SIG-M5 treated with dmso at 0.1 percent for 504 hours (cell line): ENCODE data around the gene FOXD1.
"Not testable (repeated sequence)": the region's sequence is repeated elsewhere in the genome, so short reads cannot be mapped to it uniquely, and the experiment has no call there.

Source experiments
- DNase-seq: peaks from one replicate; lab custom pipeline; 2025; ENCODE audit not compliant: unreplicated experiment; lab: John Stamatoyannopoulos, UW

The FOXD1 gene

DNA sequence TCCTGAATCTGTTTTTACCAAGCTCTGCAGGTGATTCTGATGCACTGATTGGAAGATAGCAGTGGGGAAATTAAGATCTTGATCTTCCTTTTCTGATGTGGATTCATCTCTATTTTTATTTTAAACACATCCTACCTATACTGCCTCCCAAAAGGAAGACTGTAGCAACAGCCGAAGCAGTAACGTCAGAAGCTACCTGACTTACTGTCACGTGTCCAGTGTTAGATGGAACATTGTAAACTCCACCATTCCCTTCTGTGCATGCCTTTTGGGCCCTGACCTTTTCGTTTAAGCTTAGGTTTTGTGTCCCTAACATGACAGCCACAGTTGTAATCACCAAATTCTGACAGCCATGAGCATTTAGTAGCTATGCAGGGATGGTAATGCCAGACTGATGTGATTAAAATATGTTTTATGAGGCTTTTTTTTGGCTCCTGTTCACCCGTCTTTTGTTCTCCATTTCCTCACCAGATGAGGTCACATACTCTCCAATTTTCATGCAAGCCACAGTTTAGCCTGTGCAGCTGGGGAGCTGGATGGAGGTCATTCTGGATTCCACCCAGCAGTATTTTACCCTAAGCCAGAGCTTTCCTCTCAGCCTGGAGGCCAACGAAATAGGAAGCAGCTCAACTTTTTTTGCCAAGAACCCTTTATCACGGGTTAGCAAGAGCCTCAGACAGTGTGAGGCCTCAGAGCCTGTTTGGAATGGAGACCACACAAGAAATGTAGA, 15.6 kb upstream of the FOXD1 start:
- DNase-seq = no peak

- DNase-seq = no peak
Measured at GRCh38 chr5:73460133-73460532, 11.6 kb upstream of the FOXD1 start.

DNA sequence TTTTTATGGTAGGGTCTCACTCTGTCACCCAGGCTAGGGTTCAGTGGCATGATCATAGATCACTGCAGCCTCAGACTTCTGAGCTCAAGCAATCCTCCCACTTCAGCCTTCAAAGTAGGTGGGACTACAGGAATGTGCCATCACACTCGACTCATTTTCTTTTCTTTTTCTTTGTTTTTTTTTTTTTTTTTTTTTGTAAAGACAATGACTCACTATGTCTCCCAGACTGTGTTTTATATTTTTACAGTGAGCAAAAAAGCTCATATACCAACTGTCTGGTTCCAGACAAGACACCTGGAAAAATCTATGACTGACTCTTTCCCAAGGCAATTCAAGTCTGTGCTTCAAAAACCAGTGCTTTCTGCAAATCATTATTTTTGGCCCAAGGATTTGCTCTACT, 10.8 kb upstream of the FOXD1 start:
- no peak for DNase-seq

DNA sequence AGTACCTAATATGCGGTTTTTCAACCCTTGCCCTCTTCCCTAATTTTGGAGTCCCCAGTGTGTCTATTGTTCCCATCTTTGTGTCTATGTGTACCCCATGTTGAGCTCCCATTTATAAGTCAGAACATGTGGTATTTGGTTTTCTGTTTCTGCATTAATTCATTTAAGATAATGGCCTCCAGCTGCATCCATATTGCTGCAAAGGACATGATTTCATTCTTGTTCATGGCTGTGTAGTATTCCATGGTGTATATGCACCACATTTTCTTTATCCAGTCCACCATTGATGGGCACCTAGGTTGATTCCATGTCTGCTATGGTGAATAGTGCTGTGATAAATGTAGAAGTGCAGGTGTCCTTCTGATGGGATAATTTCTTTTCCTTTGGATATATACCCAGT, 7.9 kb upstream of the FOXD1 start:
- not testable (repeated sequence) for DNase-seq

DNA sequence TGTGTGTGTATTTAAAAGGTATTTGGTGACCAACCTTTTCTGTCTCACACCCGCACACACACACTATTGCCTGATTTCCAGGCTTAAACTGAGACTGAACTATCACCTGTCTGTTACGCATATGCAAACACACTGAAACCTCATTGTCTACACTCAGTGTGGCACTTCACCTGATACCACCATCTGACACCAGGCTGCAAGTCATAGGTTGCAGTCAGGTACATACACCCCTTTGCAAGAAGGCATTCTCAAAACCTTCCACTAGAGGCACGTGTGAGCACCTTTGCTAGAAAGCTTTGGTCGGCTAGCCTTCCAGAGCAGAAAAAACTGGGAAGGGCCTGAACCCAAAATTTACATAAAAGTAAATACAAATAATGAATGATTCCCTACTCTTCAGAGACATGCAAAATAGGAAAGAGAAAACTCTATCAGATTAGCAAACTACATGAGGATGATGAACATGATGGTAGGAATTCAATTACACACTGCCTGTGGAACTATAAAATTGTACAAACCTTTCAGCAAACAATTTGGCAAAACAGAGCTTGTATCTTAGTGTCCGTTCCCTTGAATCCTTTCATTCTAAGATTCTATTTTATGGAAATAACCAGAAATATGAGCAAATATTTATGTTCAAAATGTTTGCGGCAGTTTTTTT, 5.9 kb upstream of the FOXD1 start:
- peak; percentile 39 for DNase-seq

- no peak for DNase-seq
Measured at GRCh38 chr5:73452215-73452614, 3.6 kb upstream of the FOXD1 start.

GRCh38 chr5:73451224-73452130, 2.9 kb upstream of the FOXD1 start:
- peak; percentile 27 for DNase-seq

- DNase-seq = no peak
Measured at GRCh38 chr5:73450672-73451223, 2.2 kb upstream of the FOXD1 start.

GRCh38 chr5:73450137-73450536, 1.6 kb upstream of the FOXD1 start:
- DNase-seq = no peak

GRCh38 chr5:73447530-73448462, 781 bp downstream of the FOXD1 start:
- DNase-seq = peak; percentile 39

DNA sequence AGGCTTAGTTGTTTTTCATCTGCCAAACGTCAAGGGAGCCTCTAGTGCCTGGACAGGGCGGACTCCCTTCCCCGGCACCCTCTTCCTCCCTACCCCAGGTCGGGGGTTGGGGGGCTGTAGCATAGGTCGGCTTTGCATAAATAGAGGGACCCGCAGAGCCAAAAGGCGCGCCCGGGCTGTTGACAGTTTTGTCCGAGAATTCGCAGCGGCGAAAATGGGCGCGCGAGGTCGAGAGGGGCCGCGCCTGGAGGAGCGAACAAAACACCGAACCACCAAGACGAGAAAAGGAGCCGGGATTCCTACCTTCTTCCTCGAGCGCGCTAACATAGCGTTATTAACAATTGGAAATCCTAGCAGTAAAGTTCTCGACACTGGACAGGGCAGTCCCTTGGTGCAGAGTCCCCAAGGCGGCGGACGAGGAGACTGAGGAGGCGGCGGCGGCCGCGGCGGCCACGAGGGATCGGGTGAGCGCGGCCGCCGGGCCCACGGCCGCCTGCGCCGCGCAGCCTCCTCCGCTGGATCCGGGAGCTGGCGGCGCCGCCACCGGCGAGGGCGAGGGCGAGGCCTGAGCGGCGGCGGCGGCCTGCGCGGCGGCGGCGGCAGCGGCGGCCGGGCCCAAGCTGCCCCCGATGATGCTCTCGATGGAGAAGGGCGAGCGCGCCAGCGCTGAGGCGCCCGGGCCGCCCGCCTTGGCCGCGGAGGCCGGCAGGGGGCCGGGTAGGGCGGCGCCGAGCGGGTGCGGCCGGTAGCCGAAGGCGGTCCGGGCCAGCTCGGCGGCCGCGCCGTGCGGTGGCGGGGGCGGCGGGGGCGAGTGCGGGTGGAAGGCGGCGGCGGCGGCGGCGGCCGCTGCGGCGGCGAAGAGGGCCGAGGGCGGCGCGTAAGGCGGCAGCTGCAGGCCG, 1.7 kb downstream of the FOXD1 start:
- no peak for DNase-seq

- no peak for DNase-seq
Measured at GRCh38 chr5:73445665-73446630, 2.6 kb downstream of the FOXD1 start.

DNA sequence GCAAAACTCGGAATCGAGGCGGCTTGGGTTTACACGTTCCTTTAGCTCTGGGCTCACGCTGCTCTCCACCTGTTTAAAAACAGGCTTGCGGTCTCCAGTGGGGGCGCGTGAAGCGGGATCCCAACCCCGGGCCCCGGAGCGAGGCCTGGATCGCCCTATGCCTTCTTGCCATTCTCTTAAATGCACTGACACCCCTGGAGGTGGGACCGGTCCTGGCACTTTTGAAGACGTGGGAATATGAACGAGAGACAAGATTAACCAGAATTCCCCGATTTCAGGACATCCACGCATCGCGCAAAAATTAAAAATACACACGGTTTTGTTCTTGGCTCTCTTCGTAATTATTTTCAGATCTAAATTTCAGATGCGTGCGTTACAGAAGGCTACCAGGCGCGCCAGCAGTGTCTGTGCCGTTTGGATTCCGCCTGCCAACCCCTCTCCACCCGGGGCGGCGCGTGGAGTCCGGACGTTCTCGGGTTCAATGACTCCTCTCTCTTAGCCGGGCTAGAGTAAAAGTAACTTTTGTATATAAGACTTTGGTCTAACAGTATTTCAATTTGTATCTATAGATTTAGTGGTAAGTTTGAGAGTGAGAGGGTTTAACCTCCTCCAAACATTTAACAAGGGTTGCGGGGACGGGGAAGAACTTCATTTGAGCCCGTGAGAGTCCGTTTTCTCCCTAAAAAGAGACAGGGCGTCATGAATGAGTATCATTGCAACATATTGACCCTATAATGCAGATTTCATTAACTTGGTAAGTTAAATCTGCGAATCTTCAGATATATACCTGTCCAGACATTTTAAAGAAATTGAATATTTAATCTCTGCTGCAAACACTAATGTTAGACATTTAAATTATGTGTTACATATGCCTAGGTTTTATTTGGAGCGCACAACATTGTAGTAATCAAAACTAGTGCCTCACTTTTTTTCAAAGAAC, 3.8 kb downstream of the FOXD1 start:
- no peak for DNase-seq

- DNase-seq = no peak
Measured at GRCh38 chr5:73443829-73444498, 4.6 kb downstream of the FOXD1 start.

GRCh38 chr5:73442996-73443627, 5.5 kb downstream of the FOXD1 start:
- no peak for DNase-seq

GRCh38 chr5:73442231-73442811, 6.3 kb downstream of the FOXD1 start:
- no peak for DNase-seq
